Type B pancreatic cell (in vitro differentiated cells): ENCODE data around the gene LRRC25. TPM values are rescaled to one million over a fixed set of nuclear protein-coding genes. Genes with fewer than 3 reads are reported as not detected.

Experiments
- DNase-seq: peaks from one replicate; pipeline ENCODE4 v3.0.0; 2021; ENCODE audit warnings: mixed read lengths; ENCODE audit not compliant: unreplicated experiment; ENCODE audit errors: extremely low spot score
- H3K27ac Mint-ChIP-seq: 2 replicates; pipeline ENCODE4 v1.8.0; 2021; ENCODE audit warnings: mild to moderate bottlenecking, mixed read lengths
- H3K27me3 Mint-ChIP-seq: 2 replicates; pipeline ENCODE4 v1.8.0; 2021; ENCODE audit warnings: mixed read lengths
- H3K36me3 Mint-ChIP-seq: 2 replicates; pipeline ENCODE4 v1.8.0; 2021; ENCODE audit warnings: mixed read lengths
- H3K4me1 Mint-ChIP-seq: one replicate; pipeline ENCODE4 v1.8.0; 2021; ENCODE audit warnings: mixed read lengths; ENCODE audit not compliant: unreplicated experiment
- H3K4me3 Mint-ChIP-seq: 2 replicates; pipeline ENCODE4 v1.8.0; 2021; ENCODE audit warnings: mild to moderate bottlenecking, mixed read lengths
- H3K9me3 Mint-ChIP-seq: 2 replicates; pipeline ENCODE4 v1.8.0; 2021; ENCODE audit warnings: mixed read lengths
- CTCF ChIP-seq: fragments of 200-600 bp; sonication (generic); conservative IDR thresholded peaks from 2 replicates; pipeline ENCODE4 v1.5.0; 2021; ENCODE audit warnings: antibody characterized with exemption, mild to moderate bottlenecking
- total RNA-seq: library from RNA; stranded (reverse); gene quantifications from 2 replicates; pipeline ENCODE4 v1.2.1, GENCODE V29; 2021; ENCODE audit warnings: low replicate concordance

The LRRC25 gene
- total RNA-seq, 1 donor from 2014 or later: 0.19 TPM

- no peak for TF ChIP-seq CTCF
- Mint-ChIP-seq H3K27me3 (no peaks in the 10 kb centered on the region), H3K27ac (no peak overlapping the region), H3K9me3 (no peaks in the 10 kb centered on the region), H3K4me3 (no peak overlapping the region), H3K4me1 (peaks cover 27% of the 10 kb centered on the region), H3K36me3 (no peaks in the 10 kb centered on the region)
- no peak for DNase-seq
Measured at GRCh38 chr19:18427080-18427742, 29.8 kb upstream of the LRRC25 start.

- H3K9me3 Mint-ChIP-seq: no peaks in the 10 kb centered on the region
- no peak overlapping the region for H3K4me3 Mint-ChIP-seq
- peaks cover 29% of the 10 kb centered on the region for H3K4me1 Mint-ChIP-seq
- no peak for DNase-seq
- H3K27me3 Mint-ChIP-seq: no peaks in the 10 kb centered on the region
- H3K27ac Mint-ChIP-seq: no peak overlapping the region
- TF ChIP-seq CTCF: no peak
- H3K36me3 Mint-ChIP-seq: no peaks in the 10 kb centered on the region
Measured at GRCh38 chr19:18426416-18426767, 29.0 kb upstream of the LRRC25 start.

GRCh38 chr19:18425515-18426415, 28.3 kb upstream of the LRRC25 start:
- Mint-ChIP-seq H3K27me3 (no peaks in the 10 kb centered on the region), H3K27ac (peak overlapping the region; percentile 82), H3K36me3 (no peaks in the 10 kb centered on the region), H3K9me3 (no peaks in the 10 kb centered on the region), H3K4me1 (peaks cover 34% of the 10 kb centered on the region), H3K4me3 (peak overlapping the region; percentile 28)
- DNase-seq: no peak
- no peak for TF ChIP-seq CTCF

GRCh38 chr19:18424890-18425514, 27.6 kb upstream of the LRRC25 start:
- TF ChIP-seq CTCF: no peak
- Mint-ChIP-seq H3K27ac (no peak overlapping the region), H3K4me1 (peaks cover 36% of the 10 kb centered on the region), H3K36me3 (no peaks in the 10 kb centered on the region), H3K9me3 (no peaks in the 10 kb centered on the region), H3K4me3 (peak overlapping the region; percentile 28), H3K27me3 (no peaks in the 10 kb centered on the region)
- no peak for DNase-seq

GRCh38 chr19:18424122-18424889, 26.9 kb upstream of the LRRC25 start:
- peak overlapping the region; percentile 70 for H3K27ac Mint-ChIP-seq
- H3K36me3 Mint-ChIP-seq: no peaks in the 10 kb centered on the region
- H3K27me3 Mint-ChIP-seq: no peaks in the 10 kb centered on the region
- DNase-seq: no peak
- peaks cover 36% of the 10 kb centered on the region for H3K4me1 Mint-ChIP-seq
- H3K4me3 Mint-ChIP-seq: peak overlapping the region; percentile 56
- no peaks in the 10 kb centered on the region for H3K9me3 Mint-ChIP-seq
- TF ChIP-seq CTCF: no peak
